ENCODE results near the gene LEP.

The LEP gene

GRCh38 chr7:128265156-128265905 lies 24.3 kb downstream of the LEP start:
- H3K4me3 ChIP-seq (ENCODE audit: low read length in 2 of 2) = no peak overlapping the region
- no peak overlapping the region for H3K27ac ChIP-seq (ENCODE audit: low read length)
- H3K4me1 ChIP-seq (ENCODE audit: control insufficient read depth, insufficient read depth, low read length) = peaks cover 11% of the 10 kb centered on the region
- no peak overlapping the region for H3K9ac ChIP-seq (ENCODE audit: low read length in 2 of 2)
- peaks cover 0 to 12% of the 10 kb centered on the region in 2 donors for H3K27me3 ChIP-seq (ENCODE audit: control insufficient read depth in 1 of 2, insufficient read depth in 2 of 2, low read length in 2 of 2)
- H3K9me3 ChIP-seq (ENCODE audit: control insufficient read depth in 2 of 2, low read length in 2 of 2) = no peaks in the 10 kb centered on the region
- H3K36me3 ChIP-seq (ENCODE audit: control insufficient read depth in 2 of 2, insufficient read depth in 2 of 2, low read length in 2 of 2) = no peaks in the 10 kb centered on the region

- H3K4me3 ChIP-seq (ENCODE audit: low read length in 2 of 2) = no peak overlapping the region
- H3K4me1 ChIP-seq (ENCODE audit: control insufficient read depth, insufficient read depth, low read length) = peaks cover 15% of the 10 kb centered on the region
- H3K27me3 ChIP-seq (ENCODE audit: control insufficient read depth in 1 of 2, insufficient read depth in 2 of 2, low read length in 2 of 2) = peaks cover 5 to 13% of the 10 kb centered on the region in 2 donors
- H3K27ac ChIP-seq (ENCODE audit: low read length) = no peak overlapping the region
- no peaks in the 10 kb centered on the region for H3K9me3 ChIP-seq (ENCODE audit: control insufficient read depth in 2 of 2, low read length in 2 of 2)
- H3K36me3 ChIP-seq (ENCODE audit: control insufficient read depth in 2 of 2, insufficient read depth in 2 of 2, low read length in 2 of 2) = no peaks in the 10 kb centered on the region
- H3K9ac ChIP-seq (ENCODE audit: low read length in 2 of 2) = no peak overlapping the region
Measured at GRCh38 chr7:128265906-128266300, 24.8 kb downstream of the LEP start.

- no peak overlapping the region for H3K9ac ChIP-seq (ENCODE audit: low read length in 2 of 2)
- no peaks in the 10 kb centered on the region for H3K9me3 ChIP-seq (ENCODE audit: control insufficient read depth in 2 of 2, low read length in 2 of 2)
- H3K4me1 ChIP-seq (ENCODE audit: control insufficient read depth, insufficient read depth, low read length) = peaks cover 20% of the 10 kb centered on the region
- peaks cover 11 to 19% of the 10 kb centered on the region in 2 donors for H3K27me3 ChIP-seq (ENCODE audit: control insufficient read depth in 1 of 2, insufficient read depth in 2 of 2, low read length in 2 of 2)
- H3K4me3 ChIP-seq (ENCODE audit: low read length in 2 of 2) = peak overlapping the region; percentile 21 to 66
- H3K36me3 ChIP-seq (ENCODE audit: control insufficient read depth in 2 of 2, insufficient read depth in 2 of 2, low read length in 2 of 2) = no peaks in the 10 kb centered on the region
- no peak overlapping the region for H3K27ac ChIP-seq (ENCODE audit: low read length)
Measured at GRCh38 chr7:128266529-128266882, 25.4 kb downstream of the LEP start.

GRCh38 chr7:128266883-128267594 lies 26.0 kb downstream of the LEP start:
- H3K27ac ChIP-seq (ENCODE audit: low read length) = no peak overlapping the region
- peaks cover 16 to 19% of the 10 kb centered on the region in 2 donors for H3K27me3 ChIP-seq (ENCODE audit: control insufficient read depth in 1 of 2, insufficient read depth in 2 of 2, low read length in 2 of 2)
- peaks cover 24% of the 10 kb centered on the region for H3K4me1 ChIP-seq (ENCODE audit: control insufficient read depth, insufficient read depth, low read length)
- no peaks in the 10 kb centered on the region for H3K36me3 ChIP-seq (ENCODE audit: control insufficient read depth in 2 of 2, insufficient read depth in 2 of 2, low read length in 2 of 2)
- H3K9ac ChIP-seq (ENCODE audit: low read length in 2 of 2) = peak overlapping the region; percentile 21 to 29
- no peaks in the 10 kb centered on the region for H3K9me3 ChIP-seq (ENCODE audit: control insufficient read depth in 2 of 2, low read length in 2 of 2)
- H3K4me3 ChIP-seq (ENCODE audit: low read length in 2 of 2) = peak overlapping the region; percentile 21 to 66

GRCh38 chr7:128267595-128267924 lies 26.5 kb downstream of the LEP start:
- Histone ChIP-seq H3K4me3 (ENCODE audit: low read length in 2 of 2) (peak overlapping the region in 1 of 2 donors; percentile 66), H3K9me3 (ENCODE audit: control insufficient read depth in 2 of 2, low read length in 2 of 2) (no peaks in the 10 kb centered on the region), H3K27ac (ENCODE audit: low read length) (no peak overlapping the region), H3K9ac (ENCODE audit: low read length in 2 of 2) (peak overlapping the region in 1 of 2 donors; percentile 29), H3K27me3 (ENCODE audit: control insufficient read depth in 1 of 2, insufficient read depth in 2 of 2, low read length in 2 of 2) (peaks cover 19 to 21% of the 10 kb centered on the region in 2 donors), H3K4me1 (ENCODE audit: control insufficient read depth, insufficient read depth, low read length) (peaks cover 24% of the 10 kb centered on the region), H3K36me3 (ENCODE audit: control insufficient read depth in 2 of 2, insufficient read depth in 2 of 2, low read length in 2 of 2) (no peaks in the 10 kb centered on the region)

GRCh38 chr7:128268233-128268632 lies 27.2 kb downstream of the LEP start:
- Histone ChIP-seq H3K4me3 (ENCODE audit: low read length in 2 of 2) (no peak overlapping the region), H3K27ac (ENCODE audit: low read length) (no peak overlapping the region), H3K9me3 (ENCODE audit: control insufficient read depth in 2 of 2, low read length in 2 of 2) (no peaks in the 10 kb centered on the region), H3K27me3 (ENCODE audit: control insufficient read depth in 1 of 2, insufficient read depth in 2 of 2, low read length in 2 of 2) (peaks cover 19 to 22% of the 10 kb centered on the region in 2 donors), H3K4me1 (ENCODE audit: control insufficient read depth, insufficient read depth, low read length) (peaks cover 24% of the 10 kb centered on the region), H3K9ac (ENCODE audit: low read length in 2 of 2) (no peak overlapping the region), H3K36me3 (ENCODE audit: control insufficient read depth in 2 of 2, insufficient read depth in 2 of 2, low read length in 2 of 2) (no peaks in the 10 kb centered on the region)

GRCh38 chr7:128270826-128271272 lies 29.8 kb downstream of the LEP start:
- H3K27me3 ChIP-seq (ENCODE audit: control insufficient read depth in 1 of 2, insufficient read depth in 2 of 2, low read length in 2 of 2) = peaks cover 17 to 22% of the 10 kb centered on the region in 2 donors
- no peak overlapping the region for H3K27ac ChIP-seq (ENCODE audit: low read length)
- peak overlapping the region in 1 of 2 donors; percentile 49 for H3K4me3 ChIP-seq (ENCODE audit: low read length in 2 of 2)
- no peaks in the 10 kb centered on the region for H3K36me3 ChIP-seq (ENCODE audit: control insufficient read depth in 2 of 2, insufficient read depth in 2 of 2, low read length in 2 of 2)
- H3K4me1 ChIP-seq (ENCODE audit: control insufficient read depth, insufficient read depth, low read length) = peaks cover 24% of the 10 kb centered on the region
- no peaks in the 10 kb centered on the region for H3K9me3 ChIP-seq (ENCODE audit: control insufficient read depth in 2 of 2, low read length in 2 of 2)
- no peak overlapping the region for H3K9ac ChIP-seq (ENCODE audit: low read length in 2 of 2)

GRCh38 chr7:128271471-128271941 lies 30.4 kb downstream of the LEP start:
- H3K36me3 ChIP-seq (ENCODE audit: control insufficient read depth in 2 of 2, insufficient read depth in 2 of 2, low read length in 2 of 2) = no peaks in the 10 kb centered on the region
- no peak overlapping the region for H3K9ac ChIP-seq (ENCODE audit: low read length in 2 of 2)
- H3K4me3 ChIP-seq (ENCODE audit: low read length in 2 of 2) = peak overlapping the region; percentile 49 to 54
- H3K9me3 ChIP-seq (ENCODE audit: control insufficient read depth in 2 of 2, low read length in 2 of 2) = no peaks in the 10 kb centered on the region
- H3K27ac ChIP-seq (ENCODE audit: low read length) = no peak overlapping the region
- peaks cover 17 to 22% of the 10 kb centered on the region in 2 donors for H3K27me3 ChIP-seq (ENCODE audit: control insufficient read depth in 1 of 2, insufficient read depth in 2 of 2, low read length in 2 of 2)
- H3K4me1 ChIP-seq (ENCODE audit: control insufficient read depth, insufficient read depth, low read length) = peaks cover 22% of the 10 kb centered on the region

- Histone ChIP-seq H3K27me3 (ENCODE audit: control insufficient read depth in 1 of 2, insufficient read depth in 2 of 2, low read length in 2 of 2) (peaks cover 13 to 22% of the 10 kb centered on the region in 2 donors), H3K36me3 (ENCODE audit: control insufficient read depth in 2 of 2, insufficient read depth in 2 of 2, low read length in 2 of 2) (no peaks in the 10 kb centered on the region), H3K4me1 (ENCODE audit: control insufficient read depth, insufficient read depth, low read length) (peaks cover 17% of the 10 kb centered on the region), H3K4me3 (ENCODE audit: low read length in 2 of 2) (peak overlapping the region; percentile 49 to 54), H3K9me3 (ENCODE audit: control insufficient read depth in 2 of 2, low read length in 2 of 2) (no peaks in the 10 kb centered on the region), H3K9ac (ENCODE audit: low read length in 2 of 2) (no peak overlapping the region), H3K27ac (ENCODE audit: low read length) (no peak overlapping the region)
Measured at GRCh38 chr7:128271942-128272481, 30.9 kb downstream of the LEP start.

GRCh38 chr7:128274246-128274883 lies 33.3 kb downstream of the LEP start:
- Histone ChIP-seq H3K27ac (ENCODE audit: low read length) (no peak overlapping the region), H3K4me3 (ENCODE audit: low read length in 2 of 2) (no peak overlapping the region), H3K4me1 (ENCODE audit: control insufficient read depth, insufficient read depth, low read length) (peaks cover 12% of the 10 kb centered on the region), H3K9ac (ENCODE audit: low read length in 2 of 2) (no peak overlapping the region), H3K36me3 (ENCODE audit: control insufficient read depth in 2 of 2, insufficient read depth in 2 of 2, low read length in 2 of 2) (no peaks in the 10 kb centered on the region), H3K27me3 (ENCODE audit: control insufficient read depth in 1 of 2, insufficient read depth in 2 of 2, low read length in 2 of 2) (peaks cover 9 to 22% of the 10 kb centered on the region in 2 donors), H3K9me3 (ENCODE audit: control insufficient read depth in 2 of 2, low read length in 2 of 2) (peaks cover 0 to 3% of the 10 kb centered on the region in 2 donors)
